Esophagus (tissue), 2 donors: ENCODE results near the gene VPS45. TPM values are rescaled to one million over a fixed set of nuclear protein-coding genes. Genes with fewer than 3 reads are reported as not detected.
A peak's percentile ranks its signal among the peaks of the same experiment; 100 is the strongest.
"Not testable (repeated sequence)": the region's sequence is repeated elsewhere in the genome, so short reads cannot be mapped to it uniquely, and the experiment has no call there.

Experiments
- H3K27ac ChIP-seq, 2 donors: one replicate each; pipeline ENCODE4 v1.5.1; 2013; ENCODE audit warnings: low read depth in 2 of 2, mild to moderate bottlenecking in 2 of 2, inconsistent platforms in 1 of 2, low read length in 1 of 2, moderate library complexity in 1 of 2
- H3K27me3 ChIP-seq, 2 donors: one replicate each; pipeline ENCODE4 v1.6.1; 2013; ENCODE audit warnings: low read length in 2 of 2, control low read depth in 1 of 2, mild to moderate bottlenecking in 1 of 2; ENCODE audit not compliant: insufficient read depth in 2 of 2, control insufficient read depth in 1 of 2
- H3K36me3 ChIP-seq, 2 donors: one replicate each; pipeline ENCODE4 v1.6.1; 2013; ENCODE audit warnings: low read length in 1 of 2; ENCODE audit not compliant: control insufficient read depth in 2 of 2, insufficient read depth in 2 of 2
- H3K4me1 ChIP-seq, 2 donors: one replicate each; pipeline ENCODE4 v1.6.1; 2013; ENCODE audit warnings: low read length in 1 of 2; ENCODE audit not compliant: control insufficient read depth in 2 of 2, insufficient read depth in 2 of 2
- H3K4me3 ChIP-seq, 2 donors: one replicate each; pipeline ENCODE4 v1.5.1; 2013; ENCODE audit warnings: low read length in 2 of 2, mild to moderate bottlenecking in 2 of 2, low read depth in 1 of 2, moderate library complexity in 1 of 2
- H3K9me3 ChIP-seq, 2 donors: one replicate each; pipeline ENCODE4 v1.6.1; 2013; ENCODE audit warnings: mild to moderate bottlenecking in 2 of 2, low read depth in 1 of 2, low read length in 1 of 2, moderate library complexity in 1 of 2; ENCODE audit not compliant: control insufficient read depth in 2 of 2, insufficient read depth in 1 of 2
- WGBS, 2 donors: extraction: QIAGEN DNeasy Blood & Tissue Kit; methylation state at CpG; one replicate each; pipeline ENCODE4 v1.1.7; 2013; 5-methylcytosine and 5-hydroxymethylcytosine counted together
- polyA plus RNA-seq, 2 donors: library from polyadenylated mRNA; stranded (reverse); fragments of 200-250 nt; gene quantifications; one replicate each; pipeline ENCODE4 v1.2.3, GENCODE V29; 2013
- donor health status: healthy with polysubstance abuse.
- donor health status: Bipolar disorder and iron deficiency.

The VPS45 gene
- polyA plus RNA-seq, 2 donors = 16.1 to 19.3 TPM

GRCh38 chr1:150141452-150141851 lies 73.9 kb downstream of the VPS45 start:
- H3K4me3 ChIP-seq = no peak overlapping the region
- H3K27me3 ChIP-seq = no peaks in the 10 kb centered on the region
- H3K9me3 ChIP-seq = no peaks in the 10 kb centered on the region
- H3K4me1 ChIP-seq = no peaks in the 10 kb centered on the region
- H3K27ac ChIP-seq = no peak overlapping the region
- no peaks in the 10 kb centered on the region for H3K36me3 ChIP-seq

DNA sequence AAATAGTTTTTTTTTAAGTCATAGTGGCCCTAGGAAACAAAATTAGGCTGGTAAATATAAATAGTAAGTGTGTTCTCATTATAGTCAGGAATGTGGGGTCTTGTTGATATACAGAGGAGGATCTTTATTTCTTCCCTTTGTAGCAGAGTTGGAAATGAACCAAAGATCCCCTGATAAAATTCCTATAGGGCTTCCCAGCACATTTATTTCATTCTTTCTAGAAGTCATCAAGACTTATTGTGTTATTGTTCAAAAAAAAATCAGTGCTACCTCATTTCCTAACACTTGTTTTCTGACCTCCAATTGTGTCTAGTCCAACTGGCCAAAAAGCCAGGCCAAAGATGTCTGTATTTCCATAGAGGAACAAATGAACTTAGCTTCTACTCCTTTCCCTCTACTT lies 74.5 kb downstream of the VPS45 start:
- no peak overlapping the region for H3K27ac ChIP-seq
- H3K4me1 ChIP-seq = no peaks in the 10 kb centered on the region
- H3K9me3 ChIP-seq = no peaks in the 10 kb centered on the region
- no peak overlapping the region for H3K4me3 ChIP-seq
- H3K36me3 ChIP-seq = no peaks in the 10 kb centered on the region
- H3K27me3 ChIP-seq = no peaks in the 10 kb centered on the region

GRCh38 chr1:150144606-150145005 lies 77.0 kb downstream of the VPS45 start:
- Histone ChIP-seq H3K9me3 (no peaks in the 10 kb centered on the region), H3K4me3 (no peak overlapping the region), H3K36me3 (no peaks in the 10 kb centered on the region), H3K27me3 (no peaks in the 10 kb centered on the region), H3K27ac (no peak overlapping the region), H3K4me1 (no peaks in the 10 kb centered on the region)
- 71 to 78% methylated on average over 5 of the region's 5 CpGs for WGBS, 2 donors

DNA sequence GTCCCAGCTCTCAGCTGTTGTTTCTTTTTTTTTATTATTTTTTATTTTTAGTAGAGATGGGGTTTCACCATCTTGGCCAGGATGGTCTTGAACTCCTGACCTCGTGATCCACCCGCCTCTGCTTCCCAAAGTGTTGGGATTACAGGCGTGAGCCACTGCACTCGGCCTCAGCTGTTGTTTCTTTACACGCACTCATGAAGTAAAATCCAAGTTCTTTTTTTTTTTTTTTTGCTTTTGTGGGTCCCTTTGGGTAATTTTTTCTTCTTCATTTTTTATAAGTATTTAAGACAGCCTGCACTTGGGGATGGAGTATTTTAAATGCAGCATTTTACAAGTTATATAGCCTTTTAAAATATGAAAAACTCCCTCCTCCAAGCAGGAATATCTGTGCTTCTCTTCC lies 78.4 kb downstream of the VPS45 start:
- WGBS, 2 donors = 86 to 89% methylated on average over 5 of the region's 5 CpGs
- not testable (repeated sequence) for H3K27me3 ChIP-seq, H3K36me3 ChIP-seq, H3K9me3 ChIP-seq, H3K4me3 ChIP-seq, H3K4me1 ChIP-seq, H3K27ac ChIP-seq

DNA sequence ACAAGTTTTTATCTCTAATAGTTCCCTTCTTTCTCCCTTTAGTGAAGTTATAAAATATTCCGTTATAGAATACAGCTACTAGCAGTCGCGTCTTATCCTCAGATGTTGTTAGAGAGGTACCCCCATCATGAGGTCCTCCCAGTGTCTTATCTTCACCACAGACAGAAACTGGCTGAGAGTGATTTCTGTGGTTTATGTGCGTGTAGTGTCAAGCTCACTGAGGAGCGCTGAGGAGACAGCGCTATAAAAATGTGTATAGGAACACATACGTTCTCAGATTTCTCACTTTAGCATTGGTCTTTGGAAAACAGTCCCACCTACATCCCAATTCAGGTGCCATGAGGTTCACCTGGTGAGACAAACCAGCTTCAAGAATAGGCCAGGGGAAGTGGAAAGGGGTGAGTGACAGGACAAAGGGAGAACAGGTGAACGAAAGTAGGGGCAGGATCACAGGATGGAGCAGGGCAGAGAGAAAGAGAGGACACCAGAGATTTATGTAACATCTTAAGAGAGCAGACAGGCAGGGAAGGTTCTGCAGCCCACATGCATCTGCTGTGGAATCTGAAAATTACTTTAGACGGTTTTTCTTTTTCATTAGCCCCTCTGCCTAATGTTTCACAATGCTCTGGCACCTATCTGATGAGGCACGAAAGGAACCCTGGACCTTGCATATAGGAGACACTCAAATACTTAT lies 79.4 kb downstream of the VPS45 start:
- H3K27me3 ChIP-seq = no peaks in the 10 kb centered on the region
- peaks cover 0 to 2% of the 10 kb centered on the region in 2 donors for H3K4me1 ChIP-seq
- no peak overlapping the region for H3K4me3 ChIP-seq
- 79 to 82% methylated on average over 10 of the region's 10 CpGs for WGBS, 2 donors
- H3K9me3 ChIP-seq = no peaks in the 10 kb centered on the region
- no peak overlapping the region for H3K27ac ChIP-seq
- no peaks in the 10 kb centered on the region for H3K36me3 ChIP-seq

DNA sequence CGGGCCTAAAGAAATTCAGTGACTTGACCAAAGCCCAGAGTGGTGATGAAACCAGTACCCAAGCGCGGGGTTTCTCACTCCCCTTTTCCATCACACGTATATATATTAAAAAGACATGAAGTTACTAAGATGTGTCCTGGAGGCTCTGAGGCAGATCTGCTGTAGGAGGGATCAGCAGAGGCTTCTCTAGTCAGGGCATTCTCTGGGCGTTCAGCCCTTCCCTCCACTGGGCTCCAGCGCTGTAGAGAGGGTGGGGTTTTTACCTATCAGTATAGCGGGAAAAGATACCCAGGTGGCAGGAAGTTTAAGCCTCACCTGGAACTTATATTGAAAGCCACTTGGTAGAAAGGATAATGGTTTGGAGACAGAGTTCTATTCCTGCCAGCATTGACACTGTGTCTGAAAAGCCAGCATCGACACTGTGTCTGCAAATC lies 81.3 kb downstream of the VPS45 start:
- peak overlapping the region; percentile 63 for H3K4me3 ChIP-seq
- 47 to 48% methylated on average over 8 of the region's 8 CpGs for WGBS, 2 donors
- H3K27me3 ChIP-seq = no peaks in the 10 kb centered on the region
- H3K27ac ChIP-seq = peak overlapping the region; percentile 91 to 94
- peaks cover 0 to 2% of the 10 kb centered on the region in 2 donors for H3K4me1 ChIP-seq
- H3K36me3 ChIP-seq = no peaks in the 10 kb centered on the region
- no peaks in the 10 kb centered on the region for H3K9me3 ChIP-seq

DNA sequence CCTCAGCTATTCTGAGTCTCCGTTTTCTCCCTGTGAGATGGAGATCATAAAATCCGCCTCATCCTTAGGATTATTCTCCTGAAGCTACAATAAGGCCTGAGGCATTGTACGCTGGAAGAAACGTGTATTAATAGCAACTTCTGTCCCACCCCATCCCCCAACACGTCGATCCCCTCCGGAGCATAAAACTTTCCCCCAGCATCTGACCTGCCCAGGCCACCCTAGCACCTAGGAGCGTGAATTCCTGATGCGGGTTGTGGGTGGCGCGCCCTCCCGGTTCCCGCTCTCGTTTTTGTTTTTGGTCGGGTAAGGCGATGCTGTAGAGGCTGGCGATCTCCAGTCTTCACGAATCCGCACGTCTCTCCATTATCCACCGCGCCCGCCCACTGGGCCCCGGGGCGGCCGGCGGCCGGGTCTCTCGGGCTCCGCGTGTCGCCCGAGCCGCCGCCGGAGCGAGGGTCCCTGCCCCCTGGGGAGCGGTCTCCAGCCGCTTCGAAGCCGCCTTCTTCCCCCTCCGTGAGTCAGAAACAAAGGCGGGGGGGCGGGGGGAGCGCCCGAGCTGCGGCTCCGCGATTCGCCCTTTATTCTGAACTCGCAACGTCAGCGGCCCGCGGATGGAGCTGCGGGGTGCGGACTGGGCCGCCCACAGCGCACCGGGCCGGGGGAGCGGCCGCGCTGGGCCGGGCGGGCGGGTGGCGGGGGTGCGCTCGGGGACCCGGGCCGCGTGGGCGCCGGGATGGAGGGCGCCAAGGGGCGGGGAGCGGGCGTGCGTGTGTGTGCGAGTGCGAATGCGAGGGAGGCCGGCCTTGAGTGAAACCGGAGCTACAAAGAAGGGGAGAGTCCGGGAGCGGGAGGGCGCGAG lies 81.9 kb downstream of the VPS45 start, which contains the start of gene PLEKHO1:
Gene PLEKHO1 (plus strand): TSS at position 646 of the 862 bp plus-strand sequence. CDS start 342 bp downstream, outside the sequence.
- peaks cover 0 to 4% of the 10 kb centered on the region in 2 donors for H3K36me3 ChIP-seq
- H3K4me1 ChIP-seq = peaks cover 0 to 2% of the 10 kb centered on the region in 2 donors
- H3K27me3 ChIP-seq = no peaks in the 10 kb centered on the region
- no peaks in the 10 kb centered on the region for H3K9me3 ChIP-seq
- H3K4me3 ChIP-seq = peak within 1 kb of the TSS; percentile 63
- WGBS, 2 donors = 1% methylated on average over 68 to 89 of the region's 89 CpGs
- H3K27ac ChIP-seq = peak within 1 kb of the TSS; percentile 91 to 94

DNA sequence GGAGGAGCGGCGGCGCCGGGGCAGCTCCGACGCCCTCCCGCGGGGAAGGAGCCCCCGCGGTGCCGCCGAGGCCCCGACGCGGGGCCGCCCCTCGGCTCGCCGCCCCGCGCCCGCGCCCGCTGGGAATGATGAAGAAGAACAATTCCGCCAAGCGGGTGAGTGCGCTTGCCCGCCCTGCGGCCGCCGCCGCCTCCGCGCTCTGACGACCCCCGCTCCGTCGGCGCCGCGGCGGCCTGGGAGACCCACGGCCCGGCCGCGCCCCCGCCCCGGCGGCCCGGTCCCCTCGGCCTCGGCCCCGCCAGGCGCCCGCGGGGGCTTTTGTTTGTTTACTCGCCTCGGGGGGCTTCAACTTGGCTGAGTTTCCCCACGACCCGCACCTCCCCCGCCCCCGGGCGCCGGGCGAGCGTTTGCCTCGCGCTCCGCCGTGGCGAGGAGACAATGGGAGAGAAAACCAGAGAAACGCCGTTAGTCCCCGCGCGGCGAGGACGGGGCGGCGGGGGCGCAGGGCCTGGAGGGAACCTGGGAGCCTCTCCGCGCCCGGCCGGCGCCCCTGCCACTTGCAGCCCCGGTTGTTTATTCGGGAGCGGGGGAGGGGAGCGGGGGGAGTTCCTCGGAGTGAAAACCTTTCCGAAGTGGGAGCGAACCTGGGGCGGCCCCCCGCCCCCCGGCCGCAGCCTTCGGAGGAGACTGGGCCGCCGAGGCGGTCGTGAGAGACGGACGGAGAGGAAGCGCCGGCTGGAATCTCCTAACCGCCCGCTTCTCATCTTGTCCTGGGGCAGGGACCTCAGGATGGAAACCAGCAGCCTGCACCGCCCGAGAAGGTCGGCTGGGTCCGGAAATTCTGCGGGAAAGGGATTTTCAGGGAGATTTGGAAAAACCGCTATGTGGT lies 82.8 kb downstream of the VPS45 start:
- WGBS, 2 donors = 1 to 2% methylated on average over 84 to 114 of the region's 114 CpGs
- Histone ChIP-seq H3K36me3 (peaks cover 0 to 5% of the 10 kb centered on the region in 2 donors), H3K27ac (peak overlapping the region; percentile 91 to 94), H3K4me1 (peaks cover 0 to 2% of the 10 kb centered on the region in 2 donors), H3K27me3 (no peaks in the 10 kb centered on the region), H3K4me3 (peak overlapping the region; percentile 63), H3K9me3 (no peaks in the 10 kb centered on the region)
